ENCODE measurements around the gene CSNK1G1.

- TF ChIP-seq CTCF (IDR thresholded peaks at IDR 0.05) (no peak), POLR2A (IDR thresholded peaks at IDR 0.05) (no peak)
Observed at GRCh38 chr15:64333986-64334929, 21.7 kb downstream of the CSNK1G1 start.
